Glutamatergic neuron (in vitro differentiated cells): ENCODE results near the gene AGAP2. TPM values are rescaled to one million over a fixed set of nuclear protein-coding genes. Genes with fewer than 3 reads are reported as not detected.

Experiments used
- DNase-seq: peaks from one replicate; pipeline ENCODE4 v3.0.0; 2022
- H3K27ac Mint-ChIP-seq: one replicate; pipeline ENCODE4 v1.8.0; 2020; ENCODE audit warnings: mild to moderate bottlenecking, mixed read lengths, inconsistent platforms; ENCODE audit not compliant: unreplicated experiment
- H3K27me3 Mint-ChIP-seq: one replicate; pipeline ENCODE4 v1.8.0; 2020; ENCODE audit warnings: mild to moderate bottlenecking, moderate library complexity, mixed read lengths, inconsistent platforms; ENCODE audit not compliant: unreplicated experiment
- H3K36me3 Mint-ChIP-seq: one replicate; pipeline ENCODE4 v1.8.0; 2020; ENCODE audit warnings: mild to moderate bottlenecking, mixed read lengths, inconsistent platforms; ENCODE audit not compliant: unreplicated experiment
- H3K4me1 Mint-ChIP-seq: one replicate; pipeline ENCODE4 v1.8.0; 2020; ENCODE audit warnings: mild to moderate bottlenecking, low read depth, mixed read lengths, inconsistent platforms; ENCODE audit not compliant: unreplicated experiment
- H3K4me3 Mint-ChIP-seq: one replicate; pipeline ENCODE4 v1.8.0; 2020; ENCODE audit warnings: mild to moderate bottlenecking, mixed read lengths, inconsistent platforms; ENCODE audit not compliant: unreplicated experiment
- H3K9me3 Mint-ChIP-seq: one replicate; pipeline ENCODE4 v1.8.0; 2020; ENCODE audit warnings: mild to moderate bottlenecking, moderate library complexity, mixed read lengths, inconsistent platforms; ENCODE audit not compliant: unreplicated experiment
- total RNA-seq: library from RNA; stranded (reverse); fragmentation: NEBNext Ultra II Directional; extraction: Animal tissue kit (Norgen Biotek cat#: 25700); gene quantifications from one replicate; pipeline ENCODE4 v1.2.1, GENCODE V29; 2021; ENCODE audit not compliant: unreplicated experiment
- TF ChIP-seq, protein P1 (sequence below): fragments of 200-600 bp; sonication (generic); IDR thresholded peaks from one replicate; pipeline ENCODE4 v1.5.0; 2021; ENCODE audit not compliant: partially characterized antibody, unreplicated experiment

Gene AGAP2
- total RNA-seq, 1 donor from 2014 or later, result 45.5 TPM

DNA sequence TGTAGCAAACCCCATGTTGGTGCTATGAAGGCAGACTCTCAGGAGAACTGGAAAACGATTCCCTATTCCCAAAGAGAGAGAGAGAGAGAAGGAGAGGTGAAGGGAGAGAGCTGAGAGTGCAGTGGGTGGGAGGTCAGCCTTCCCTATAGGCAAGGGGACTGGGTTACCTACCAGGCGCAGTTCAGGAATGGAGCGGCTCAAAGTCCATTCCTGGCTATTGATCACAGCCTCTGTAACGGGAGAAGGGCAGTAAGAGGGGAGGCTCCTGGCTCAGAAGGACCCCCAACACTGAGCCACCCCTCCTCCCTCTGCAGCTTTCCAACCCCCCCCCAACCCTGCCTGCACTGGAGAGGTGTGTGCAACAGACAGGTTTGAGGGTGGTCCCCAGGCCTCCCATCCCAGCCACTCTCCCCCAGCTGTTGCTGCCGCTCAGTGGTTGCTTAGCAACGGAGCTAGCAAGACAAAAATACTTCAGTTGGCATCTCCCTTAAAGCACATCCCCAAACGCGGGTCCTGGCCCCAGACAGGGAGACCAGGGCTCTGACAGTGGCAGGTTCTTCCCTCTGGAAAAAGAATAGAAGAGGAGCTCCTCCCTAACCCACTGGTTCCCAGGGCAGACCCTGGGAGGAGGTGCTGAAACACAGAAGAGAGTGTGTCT is 3.2 kb downstream of the AGAP2 start:
- TF ChIP-seq, protein P1, sequence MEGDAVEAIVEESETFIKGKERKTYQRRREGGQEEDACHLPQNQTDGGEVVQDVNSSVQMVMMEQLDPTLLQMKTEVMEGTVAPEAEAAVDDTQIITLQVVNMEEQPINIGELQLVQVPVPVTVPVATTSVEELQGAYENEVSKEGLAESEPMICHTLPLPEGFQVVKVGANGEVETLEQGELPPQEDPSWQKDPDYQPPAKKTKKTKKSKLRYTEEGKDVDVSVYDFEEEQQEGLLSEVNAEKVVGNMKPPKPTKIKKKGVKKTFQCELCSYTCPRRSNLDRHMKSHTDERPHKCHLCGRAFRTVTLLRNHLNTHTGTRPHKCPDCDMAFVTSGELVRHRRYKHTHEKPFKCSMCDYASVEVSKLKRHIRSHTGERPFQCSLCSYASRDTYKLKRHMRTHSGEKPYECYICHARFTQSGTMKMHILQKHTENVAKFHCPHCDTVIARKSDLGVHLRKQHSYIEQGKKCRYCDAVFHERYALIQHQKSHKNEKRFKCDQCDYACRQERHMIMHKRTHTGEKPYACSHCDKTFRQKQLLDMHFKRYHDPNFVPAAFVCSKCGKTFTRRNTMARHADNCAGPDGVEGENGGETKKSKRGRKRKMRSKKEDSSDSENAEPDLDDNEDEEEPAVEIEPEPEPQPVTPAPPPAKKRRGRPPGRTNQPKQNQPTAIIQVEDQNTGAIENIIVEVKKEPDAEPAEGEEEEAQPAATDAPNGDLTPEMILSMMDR, result no peak
- peaks cover 25% of the 10 kb centered on the region for H3K4me1 Mint-ChIP-seq
- no peak overlapping the region for H3K27ac Mint-ChIP-seq
- peak overlapping the region; percentile 80 for H3K4me3 Mint-ChIP-seq
- DNase-seq, result no peak
- peaks cover 15% of the 10 kb centered on the region for H3K36me3 Mint-ChIP-seq
- peaks cover 11% of the 10 kb centered on the region for H3K9me3 Mint-ChIP-seq
- H3K27me3 Mint-ChIP-seq, result peaks cover 30% of the 10 kb centered on the region

DNA sequence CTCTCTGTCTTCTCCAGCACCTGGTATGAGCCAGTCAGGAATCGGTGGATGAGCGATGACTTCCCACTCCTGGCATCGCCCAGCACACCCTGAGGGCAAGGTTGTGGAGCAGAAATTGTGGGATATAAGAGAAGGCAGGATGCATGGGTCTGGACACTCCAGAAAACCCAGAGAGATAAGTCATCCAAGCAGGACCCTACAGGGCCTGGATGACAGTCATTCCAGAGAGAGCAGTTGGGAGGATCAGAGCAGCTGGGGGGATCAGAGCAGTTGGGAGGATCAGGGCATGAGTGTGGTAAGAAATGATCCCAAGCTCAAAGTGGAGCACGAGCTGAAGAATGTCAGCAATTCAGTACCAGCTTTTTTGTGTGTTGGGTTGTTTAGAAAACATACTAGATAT is 4.0 kb downstream of the AGAP2 start:
- TF ChIP-seq, protein P1, result no peak
- H3K4me3 Mint-ChIP-seq, result peak overlapping the region; percentile 80

DNA sequence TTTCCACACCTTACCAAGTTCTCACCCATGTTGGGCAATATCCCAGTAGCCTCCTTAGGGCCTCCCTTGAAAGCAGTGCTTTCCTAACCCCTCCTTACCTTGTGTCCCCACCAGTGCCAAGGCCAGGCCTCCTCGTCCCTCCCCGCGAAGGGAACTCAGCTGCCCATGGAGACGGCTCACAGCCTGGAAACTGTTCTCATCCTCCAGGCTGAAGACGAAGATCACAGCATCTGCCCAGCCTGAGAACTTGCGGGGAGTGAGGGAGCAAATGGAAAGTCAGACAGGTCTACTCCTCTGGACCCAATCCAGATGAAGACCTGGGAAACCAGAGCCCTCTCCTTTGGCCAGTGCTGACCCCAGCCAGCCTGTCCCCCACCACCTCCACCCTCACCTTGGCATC is 4.6 kb downstream of the AGAP2 start:
- Mint-ChIP-seq H3K9me3 (peaks cover 8% of the 10 kb centered on the region), H3K27ac (no peak overlapping the region), H3K27me3 (peaks cover 33% of the 10 kb centered on the region), H3K36me3 (peaks cover 15% of the 10 kb centered on the region), H3K4me1 (peaks cover 19% of the 10 kb centered on the region), H3K4me3 (peak overlapping the region; percentile 80)
- TF ChIP-seq, protein P1, result no peak
- DNase-seq, result no peak

More for the DNA sequence above, 4.0 kb downstream of the AGAP2 start:
- peaks cover 35% of the 10 kb centered on the region for H3K27me3 Mint-ChIP-seq
- peaks cover 15% of the 10 kb centered on the region for H3K36me3 Mint-ChIP-seq
- no peak for DNase-seq
- H3K4me1 Mint-ChIP-seq, result peaks cover 25% of the 10 kb centered on the region
- H3K27ac Mint-ChIP-seq, result peak overlapping the region; percentile 62
- H3K9me3 Mint-ChIP-seq, result peaks cover 11% of the 10 kb centered on the region

DNA sequence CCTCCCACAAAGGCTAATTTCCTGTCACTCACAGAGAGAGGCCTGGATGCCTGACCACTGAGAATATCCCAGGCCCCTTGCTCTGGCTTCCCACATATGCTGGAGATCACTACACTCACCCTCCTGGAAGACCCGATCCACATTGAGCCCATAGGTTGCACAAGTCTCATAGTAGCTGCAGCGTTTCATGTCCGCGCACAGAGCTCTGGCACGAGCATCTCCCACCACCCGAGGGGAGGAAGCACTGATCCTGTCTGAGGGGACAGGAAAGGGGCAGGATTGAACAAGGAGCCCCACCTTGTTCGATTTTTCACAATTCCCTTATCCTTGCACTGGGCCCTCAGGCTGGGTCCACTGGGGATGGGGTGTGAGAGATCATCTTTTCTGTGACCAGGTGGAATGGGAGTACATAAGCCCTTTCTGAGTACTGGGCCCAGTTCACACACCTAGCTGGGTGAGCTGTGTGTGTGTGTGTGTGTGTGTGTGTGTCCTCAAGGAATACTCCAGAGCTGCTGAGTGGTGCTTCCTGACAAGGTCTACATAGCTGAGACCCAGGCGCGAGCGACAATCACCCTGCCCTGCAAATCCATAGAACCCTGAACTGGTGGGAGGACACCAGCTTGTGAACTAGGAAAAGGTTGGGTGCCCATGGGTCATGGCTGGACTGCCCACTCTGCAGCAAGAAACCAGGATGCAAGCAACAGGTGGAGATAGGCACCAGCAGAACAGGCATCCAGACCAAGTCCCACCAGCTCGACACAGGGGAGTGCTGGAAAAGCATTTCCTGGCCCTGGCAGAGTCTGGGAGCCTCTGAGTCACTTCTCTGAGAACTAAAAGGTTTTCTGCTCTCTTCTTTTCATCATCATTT is 5.6 kb downstream of the AGAP2 start:
- Mint-ChIP-seq H3K27me3 (peaks cover 36% of the 10 kb centered on the region), H3K4me1 (peaks cover 19% of the 10 kb centered on the region)

More for the DNA sequence above, 5.6 kb downstream of the AGAP2 start:
- Mint-ChIP-seq H3K9me3 (peaks cover 13% of the 10 kb centered on the region), H3K36me3 (peaks cover 21% of the 10 kb centered on the region), H3K4me3 (no peak overlapping the region), H3K27ac (no peak overlapping the region)
- TF ChIP-seq, protein P1, result no peak
- DNase-seq, result no peak
